Keratinocyte (primary cell): Measurements from ENCODE around the gene CENPO. TPM values are rescaled to one million over a fixed set of nuclear protein-coding genes. Genes with fewer than 3 reads are reported as not detected.

Experiments
- DNase-seq: peaks from one replicate; pipeline ENCODE4 v3.0.0-alpha.2; 2011; ENCODE audit warnings: low read depth, missing footprints, low spot score
- FAIRE-seq: peaks from 2 replicates; lab custom pipeline; 2011; peaks lifted over from hg19 to GRCh38; lab: Jason Lieb, UNC
- H2AFZ ChIP-seq: 2 replicates; pipeline ENCODE4 v1.6.0; 2012; ENCODE audit warnings: low read length, control low read depth, inconsistent platforms; ENCODE audit not compliant: control insufficient read depth
- H3K27ac ChIP-seq: 2 replicates; pipeline ENCODE4 v1.5.1; 2011; ENCODE audit warnings: low read length; ENCODE audit not compliant: control insufficient read depth, insufficient read depth
- H3K27me3 ChIP-seq: 3 replicates; pipeline ENCODE4 v1.6.0; 2011; ENCODE audit warnings: low read length; ENCODE audit not compliant: control insufficient read depth, insufficient read depth; ENCODE audit errors: extremely low read depth
- H3K36me3 ChIP-seq, 2 experiments: 2 replicates in 1 of 2; 3 replicates in 1 of 2; pipeline ENCODE4 v1.5.1; 2011; ENCODE audit warnings: low read length in 2 of 2, mild to moderate bottlenecking in 1 of 2; ENCODE audit not compliant: control insufficient read depth in 2 of 2, insufficient read depth in 2 of 2; ENCODE audit errors: extremely low read depth in 1 of 2
- H3K4me1 ChIP-seq: 3 replicates; pipeline ENCODE4 v1.5.1; 2011; ENCODE audit warnings: low read length; ENCODE audit not compliant: control insufficient read depth, insufficient read depth; ENCODE audit errors: extremely low read depth
- H3K4me2 ChIP-seq: 3 replicates; pipeline ENCODE4 v1.6.0; 2011; ENCODE audit warnings: low read depth, low read length; ENCODE audit not compliant: control insufficient read depth, insufficient read depth; ENCODE audit errors: extremely low read depth
- H3K4me3 ChIP-seq, 3 experiments: fragments of 200-600 bp in 1 of 3; sonication (generic) in 1 of 3; 2 replicates in 2 of 3; 3 replicates in 1 of 3; pipeline ENCODE4 v1.5.1; 2011 to 2016; ENCODE audit warnings: low read length in 3 of 3, mild to moderate bottlenecking in 3 of 3, control low read depth in 2 of 3, inconsistent platforms in 1 of 3, low read depth in 1 of 3, mixed read lengths in 1 of 3, mixed run types in 1 of 3, moderate library complexity in 1 of 3; ENCODE audit not compliant: control insufficient read depth in 2 of 3, insufficient read depth in 2 of 3; ENCODE audit errors: extremely low read depth in 1 of 3
- H3K79me2 ChIP-seq: 2 replicates; pipeline ENCODE4 v1.6.0; 2012; ENCODE audit warnings: low read length; ENCODE audit not compliant: control insufficient read depth, insufficient read depth
- H3K9ac ChIP-seq: 3 replicates; pipeline ENCODE4 v1.6.0; 2011; ENCODE audit warnings: low read length; ENCODE audit not compliant: control insufficient read depth, insufficient read depth; ENCODE audit errors: extremely low read depth
- H3K9me1 ChIP-seq: 3 replicates; pipeline ENCODE4 v1.6.0; 2011; ENCODE audit warnings: low read length; ENCODE audit not compliant: control insufficient read depth, insufficient read depth; ENCODE audit errors: extremely low read depth
- H3K9me3 ChIP-seq: 2 replicates; pipeline ENCODE4 v1.5.1; 2012; ENCODE audit warnings: low read depth, low read length; ENCODE audit not compliant: control insufficient read depth
- H4K20me1 ChIP-seq: 3 replicates; pipeline ENCODE4 v1.6.0; 2011; ENCODE audit warnings: low read length; ENCODE audit not compliant: control insufficient read depth, insufficient read depth; ENCODE audit errors: extremely low read depth
- EZH2 ChIP-seq: IDR thresholded peaks from one replicate; pipeline ENCODE4 v1.6.1; 2012; ENCODE audit warnings: inconsistent platforms, mild to moderate bottlenecking, low read length, moderate library complexity
- dilution Hi-C: fragments of 300-500 bp; cut with MboI; formaldehyde crosslinking; loops from one replicate; pipeline ENCODE4 v1.7.0; 2020; ENCODE audit warnings: low sequenced_read_pairs; ENCODE audit not compliant: extremely low pct_ligation_motif_present
- polyA plus RNA-seq, 5 experiments: library from polyadenylated mRNA; depleted of rRNA in 3 of 5; stranded (reverse) in 3 of 5; stranded (forward) in 1 of 5; unstranded in 1 of 5; fragments of >200 nt; gene quantifications; 1 replicate in 1 of 5; 2 replicates in 3 of 5; 3 replicates in 1 of 5; pipeline versions ENCODE4 v1.2.1 to v1.2.3, GENCODE V29; 2011 to 2012; ENCODE audit warnings: missing spikeins in 2 of 5, low read depth in 1 of 5, low replicate concordance in 1 of 5
- TF ChIP-seq, protein P1 (sequence below), 3 experiments: IDR thresholded peaks in 1 of 3; conservative IDR thresholded peaks in 1 of 3; optimal IDR thresholded peaks in 1 of 3; 2 replicates in 2 of 3; 3 replicates in 1 of 3; pipeline versions ENCODE3 to v1.5.1; 2011; ENCODE audit warnings: low read length in 3 of 3, mild to moderate bottlenecking in 3 of 3, moderate library complexity in 2 of 3, control low read depth in 1 of 3, inconsistent platforms in 1 of 3; ENCODE audit not compliant: insufficient read depth in 2 of 3; ENCODE audit errors: extremely low read depth in 1 of 3

The CENPO gene
- polyA plus RNA-seq, 1 donor (not counting 4 experiments of a cell fraction or from before 2014, with no cell fraction given), result 12.1 TPM

DNA sequence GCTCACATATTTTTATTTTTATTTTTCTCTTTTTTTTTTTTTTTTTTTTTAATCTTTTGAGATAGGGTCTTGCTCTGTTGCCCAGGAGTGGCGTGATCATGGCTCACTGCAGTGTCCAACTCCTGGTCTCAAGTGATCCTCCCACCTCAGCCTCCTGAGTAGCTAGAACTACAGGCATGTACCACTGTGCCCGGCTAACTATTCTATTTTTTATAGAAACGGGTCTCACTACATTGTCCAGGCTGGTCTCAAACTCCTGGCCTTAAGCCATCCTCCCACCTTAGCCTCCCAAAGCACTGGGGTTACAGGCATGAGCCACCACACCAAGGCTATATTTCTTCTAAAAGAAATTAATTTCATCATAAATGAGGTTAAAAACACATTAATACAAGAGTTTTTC is 45.9 kb upstream of the CENPO start:
- no peaks in the 10 kb centered on the region for H3K36me3 ChIP-seq
- no peaks in the 10 kb centered on the region for H3K27me3 ChIP-seq
- H2AFZ ChIP-seq, result no peak overlapping the region
- no peak overlapping the region for H3K4me3 ChIP-seq
- no peak for FAIRE-seq
- no peaks in the 10 kb centered on the region for H3K9me1 ChIP-seq
- no peaks in the 10 kb centered on the region for H3K79me2 ChIP-seq
- DNase-seq, result no peak
- H3K4me1 ChIP-seq, result no peaks in the 10 kb centered on the region
- no peaks in the 10 kb centered on the region for H3K9me3 ChIP-seq
- no peaks in the 10 kb centered on the region for H4K20me1 ChIP-seq
- H3K4me2 ChIP-seq, result no peak overlapping the region
- H3K9ac ChIP-seq, result no peak overlapping the region
- dilution Hi-C loops, result no loop called here
- H3K27ac ChIP-seq, result no peak overlapping the region
- TF ChIP-seq EZH2, result no peak
- TF ChIP-seq, protein P1, sequence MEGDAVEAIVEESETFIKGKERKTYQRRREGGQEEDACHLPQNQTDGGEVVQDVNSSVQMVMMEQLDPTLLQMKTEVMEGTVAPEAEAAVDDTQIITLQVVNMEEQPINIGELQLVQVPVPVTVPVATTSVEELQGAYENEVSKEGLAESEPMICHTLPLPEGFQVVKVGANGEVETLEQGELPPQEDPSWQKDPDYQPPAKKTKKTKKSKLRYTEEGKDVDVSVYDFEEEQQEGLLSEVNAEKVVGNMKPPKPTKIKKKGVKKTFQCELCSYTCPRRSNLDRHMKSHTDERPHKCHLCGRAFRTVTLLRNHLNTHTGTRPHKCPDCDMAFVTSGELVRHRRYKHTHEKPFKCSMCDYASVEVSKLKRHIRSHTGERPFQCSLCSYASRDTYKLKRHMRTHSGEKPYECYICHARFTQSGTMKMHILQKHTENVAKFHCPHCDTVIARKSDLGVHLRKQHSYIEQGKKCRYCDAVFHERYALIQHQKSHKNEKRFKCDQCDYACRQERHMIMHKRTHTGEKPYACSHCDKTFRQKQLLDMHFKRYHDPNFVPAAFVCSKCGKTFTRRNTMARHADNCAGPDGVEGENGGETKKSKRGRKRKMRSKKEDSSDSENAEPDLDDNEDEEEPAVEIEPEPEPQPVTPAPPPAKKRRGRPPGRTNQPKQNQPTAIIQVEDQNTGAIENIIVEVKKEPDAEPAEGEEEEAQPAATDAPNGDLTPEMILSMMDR (optimal IDR thresholded peaks at IDR 0.05 in 1 of 3, IDR thresholded peaks at IDR 0.05 in 1 of 3, conservative IDR thresholded peaks at IDR 0.05 in 1 of 3; ENCODE audit: extremely low read depth in 1 of 3, insufficient read depth in 2 of 3, low read length in 3 of 3), result no peak

DNA sequence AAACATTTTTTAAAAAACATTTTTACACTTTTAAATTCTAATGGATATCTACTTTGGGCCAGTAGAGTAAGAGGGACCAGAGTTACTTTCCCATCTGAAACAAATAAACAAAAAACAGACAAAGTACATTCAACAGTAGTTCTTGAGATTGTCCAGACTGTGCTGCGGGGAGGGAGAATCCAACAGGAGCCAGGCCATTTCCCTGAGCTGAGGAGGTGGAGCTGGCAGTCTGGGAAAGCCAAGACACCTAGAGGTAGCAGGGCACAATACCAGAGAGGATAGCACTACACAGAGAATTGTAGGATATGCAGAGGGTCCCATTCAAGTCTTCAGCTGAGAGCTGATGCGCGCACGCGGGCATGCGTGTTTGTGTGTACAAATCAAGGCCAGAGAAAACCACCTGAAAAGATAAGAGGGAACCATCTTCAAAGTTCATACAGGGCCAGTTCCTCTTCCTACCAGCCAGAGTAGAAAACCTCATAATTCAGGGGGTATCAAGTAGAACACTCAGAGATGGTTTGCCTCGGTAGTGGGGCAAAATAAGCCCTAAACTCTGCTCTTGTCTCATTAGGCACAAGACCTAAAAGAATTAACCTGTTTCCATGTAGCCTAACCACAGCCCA is 44.0 kb upstream of the CENPO start:
- H3K27me3 ChIP-seq, result no peaks in the 10 kb centered on the region
- DNase-seq (no peak), FAIRE-seq (no peak)
- no peaks in the 10 kb centered on the region for H4K20me1 ChIP-seq
- H3K4me3 ChIP-seq, result no peak overlapping the region
- no peaks in the 10 kb centered on the region for H3K36me3 ChIP-seq
- no peak overlapping the region for H3K27ac ChIP-seq
- no peak overlapping the region for H2AFZ ChIP-seq
- no peaks in the 10 kb centered on the region for H3K9me1 ChIP-seq
- no peaks in the 10 kb centered on the region for H3K79me2 ChIP-seq
- H3K9me3 ChIP-seq, result no peaks in the 10 kb centered on the region
- no peaks in the 10 kb centered on the region for H3K4me1 ChIP-seq
- dilution Hi-C loops, result no loop called here
- H3K4me2 ChIP-seq, result no peak overlapping the region
- H3K9ac ChIP-seq, result no peak overlapping the region
- TF ChIP-seq EZH2, result no peak
- TF ChIP-seq, protein P1 (optimal IDR thresholded peaks at IDR 0.05 in 1 of 3, IDR thresholded peaks at IDR 0.05 in 1 of 3, conservative IDR thresholded peaks at IDR 0.05 in 1 of 3; ENCODE audit: extremely low read depth in 1 of 3, insufficient read depth in 2 of 3, low read length in 3 of 3), result no peak
